BE2C (cell line): Measurements from ENCODE around the gene GLI3.

Experiments
- DNase-seq: peaks from one replicate; pipeline ENCODE4 v3.0.0-alpha.2; 2020
- H3K27me3 ChIP-seq: fragments of 250-450 bp; sonication (Bioruptor Pico); 2 replicates; pipeline ENCODE4 v1.5.1; 2020; ENCODE audit warnings: mild to moderate bottlenecking
- H3K36me3 ChIP-seq: fragments of 250-450 bp; sonication (Bioruptor Pico); 2 replicates; pipeline ENCODE4 v1.5.1; 2020; ENCODE audit warnings: mild to moderate bottlenecking
- H3K4me1 ChIP-seq: fragments of 250-450 bp; sonication (Bioruptor Pico); 2 replicates; pipeline ENCODE4 v1.5.1; 2020
- H3K4me3 ChIP-seq: 2 replicates; pipeline ENCODE4 v1.5.1; 2011; ENCODE audit warnings: low read depth, low read length
- H3K9me3 ChIP-seq: fragments of 250-450 bp; sonication (Bioruptor Pico); 2 replicates; pipeline ENCODE4 v1.5.1; 2020
- CTCF ChIP-seq: IDR thresholded peaks from 2 replicates; pipeline ENCODE4 v1.5.1; 2012; ENCODE audit warnings: mild to moderate bottlenecking, low read depth, low read length

The GLI3 gene

GRCh38 chr7:42253316-42253715, 16.3 kb upstream of the GLI3 start:
- no peak for DNase-seq
- no peak for TF ChIP-seq CTCF
- no peaks in the 10 kb centered on the region for H3K9me3 ChIP-seq

GRCh38 chr7:42250411-42250810, 13.4 kb upstream of the GLI3 start:
- TF ChIP-seq CTCF: no peak
- no peak for DNase-seq
- H3K9me3 ChIP-seq: no peaks in the 10 kb centered on the region
- no peaks in the 10 kb centered on the region for H3K36me3 ChIP-seq
- H3K27me3 ChIP-seq: no peaks in the 10 kb centered on the region
- H3K4me1 ChIP-seq: no peaks in the 10 kb centered on the region
- no peak overlapping the region for H3K4me3 ChIP-seq

More at GRCh38 chr7:42253316-42253715, 16.3 kb upstream of the GLI3 start:
- Histone ChIP-seq H3K4me3 (no peak overlapping the region), H3K4me1 (no peaks in the 10 kb centered on the region), H3K27me3 (no peaks in the 10 kb centered on the region), H3K36me3 (no peaks in the 10 kb centered on the region)

- H3K4me1 ChIP-seq: no peaks in the 10 kb centered on the region
- H3K9me3 ChIP-seq: no peaks in the 10 kb centered on the region
- no peak overlapping the region for H3K4me3 ChIP-seq
- TF ChIP-seq CTCF: no peak
- no peak for DNase-seq
- H3K36me3 ChIP-seq: no peaks in the 10 kb centered on the region
- no peaks in the 10 kb centered on the region for H3K27me3 ChIP-seq
Observed at GRCh38 chr7:42248579-42248978, 11.6 kb upstream of the GLI3 start.

GRCh38 chr7:42247301-42247700, 10.3 kb upstream of the GLI3 start:
- Histone ChIP-seq H3K4me3 (no peak overlapping the region), H3K9me3 (no peaks in the 10 kb centered on the region), H3K4me1 (no peaks in the 10 kb centered on the region), H3K27me3 (no peaks in the 10 kb centered on the region), H3K36me3 (no peaks in the 10 kb centered on the region)
- TF ChIP-seq CTCF: no peak
- no peak for DNase-seq

GRCh38 chr7:42244828-42245227, 7.8 kb upstream of the GLI3 start:
- no peak for TF ChIP-seq CTCF
- no peak for DNase-seq
- Histone ChIP-seq H3K27me3 (no peaks in the 10 kb centered on the region; the same call in 1 of the 2 replicates), H3K36me3 (no peaks in the 10 kb centered on the region), H3K9me3 (no peaks in the 10 kb centered on the region), H3K4me3 (no peak overlapping the region), H3K4me1 (no peaks in the 10 kb centered on the region)

GRCh38 chr7:42242381-42242780, 5.4 kb upstream of the GLI3 start:
- Histone ChIP-seq H3K36me3 (no peaks in the 10 kb centered on the region), H3K9me3 (no peaks in the 10 kb centered on the region), H3K4me1 (no peaks in the 10 kb centered on the region), H3K27me3 (peaks cover 14% of the 10 kb centered on the region), H3K4me3 (no peak overlapping the region)
- DNase-seq: no peak
- TF ChIP-seq CTCF: no peak
